ENCODE data around the gene PRR9.
A peak's percentile ranks its signal among the peaks of the same experiment; 100 is the strongest.
"Not testable (repeated sequence)": the region's sequence is repeated elsewhere in the genome, so short reads cannot be mapped to it uniquely, and the experiment has no call there.

PRR9 gene, protein sequence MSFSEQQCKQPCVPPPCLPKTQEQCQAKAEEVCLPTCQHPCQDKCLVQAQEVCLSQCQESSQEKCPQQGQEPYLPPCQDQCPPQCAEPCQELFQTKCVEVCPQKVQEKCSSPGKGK

DNA sequence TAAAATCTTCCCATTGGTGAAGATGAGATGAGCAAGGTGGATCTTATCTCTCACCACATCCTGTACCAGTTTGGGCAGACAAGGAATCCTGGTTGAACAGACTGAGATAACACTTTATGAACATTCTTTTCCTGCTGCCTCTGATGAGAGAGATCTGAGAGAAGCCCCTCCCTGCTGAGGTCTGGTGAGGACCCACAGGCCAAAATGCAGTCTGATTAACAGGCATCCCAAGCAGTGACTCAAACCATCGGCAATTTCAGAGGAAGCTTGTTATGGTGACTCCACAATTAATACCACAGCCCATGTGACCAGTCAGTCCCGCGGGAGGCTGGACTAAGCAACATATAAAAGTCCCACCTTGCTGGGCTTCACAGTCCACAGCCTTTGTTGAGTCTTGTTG, at the start of gene PRR9:
PRR9 (plus strand) TSS at position 373 of the 400 bp plus-strand sequence. CDS start 561 bp downstream, outside the sequence.
- DNase-seq: no peak

DNA sequence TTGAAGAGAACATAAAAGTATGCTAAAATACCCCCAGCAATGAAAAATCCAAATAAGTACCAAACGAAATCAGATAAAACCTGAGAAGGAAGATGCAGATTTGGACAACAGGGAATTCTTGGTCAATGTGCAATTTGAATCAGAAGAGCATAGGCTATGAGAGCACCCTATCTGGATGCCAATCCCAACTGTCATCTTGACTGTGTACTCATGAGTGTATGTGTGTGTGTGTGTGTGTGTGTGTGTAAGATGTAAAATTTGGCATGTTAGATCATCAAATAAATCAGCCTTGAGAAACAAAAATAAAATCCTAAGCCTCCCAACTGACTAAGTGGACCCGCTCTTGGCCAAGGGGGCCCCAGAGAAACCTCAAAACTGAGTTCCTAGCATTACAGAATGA, 48.7 kb upstream of the PRR9 start:
- DNase-seq: no peak

DNA sequence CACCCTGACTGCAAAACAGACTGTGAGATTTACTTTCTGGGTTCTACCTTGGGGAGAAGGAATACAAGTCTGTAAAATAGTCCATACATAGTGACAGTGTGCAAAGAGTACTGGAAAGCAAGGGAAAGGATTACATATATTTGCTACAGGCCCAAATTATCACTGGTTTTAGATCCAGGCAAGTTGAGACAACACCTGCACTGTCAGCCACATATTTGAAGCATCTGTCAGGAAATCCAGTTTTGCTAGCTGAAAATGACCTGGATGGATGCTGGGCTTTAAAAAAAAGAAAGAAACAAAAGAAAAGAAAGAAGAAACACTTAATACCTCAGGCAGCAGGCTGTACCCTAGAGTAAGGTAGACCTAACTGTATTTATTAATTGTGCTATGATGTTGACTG, 42.8 kb upstream of the PRR9 start:
- no peak for DNase-seq

DNA sequence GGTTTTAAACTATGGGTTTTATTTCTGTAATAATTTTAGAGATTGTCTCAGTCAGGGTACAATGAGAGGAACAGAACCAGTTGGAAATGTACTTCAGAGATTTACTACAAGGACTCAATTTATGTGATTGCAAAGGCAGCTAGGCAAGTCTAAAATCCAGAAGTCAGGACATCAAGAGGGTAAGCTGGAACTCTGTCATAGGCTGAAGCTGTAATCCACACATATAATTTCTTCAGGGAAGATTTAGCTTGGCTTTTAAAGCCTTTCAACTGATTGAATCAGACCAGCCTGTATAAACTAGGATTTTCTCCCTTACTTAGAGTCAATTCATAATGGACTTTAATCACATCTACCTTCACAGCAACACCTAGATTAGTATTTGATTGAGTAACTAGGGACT, 38.5 kb upstream of the PRR9 start:
- DNase-seq: no peak

DNA sequence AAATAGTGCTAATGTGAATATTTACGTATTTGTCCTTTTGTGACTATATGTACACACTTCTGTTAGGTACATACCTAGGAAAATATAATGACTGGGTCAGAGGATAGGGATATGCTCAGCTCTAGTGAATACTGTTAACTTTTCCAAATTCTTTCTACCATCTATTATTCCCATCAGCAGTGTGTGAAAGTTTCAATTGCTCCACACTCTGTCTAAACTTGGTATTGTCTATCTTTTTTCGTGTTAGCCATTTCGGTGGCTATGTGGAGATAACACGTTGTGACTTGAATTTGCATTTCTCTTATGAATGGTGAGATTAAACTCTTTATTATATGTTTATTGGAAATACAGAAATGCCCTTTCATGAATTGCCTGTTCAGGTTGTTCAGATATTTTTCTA, 36.8 kb upstream of the PRR9 start:
- no peak for DNase-seq

DNA sequence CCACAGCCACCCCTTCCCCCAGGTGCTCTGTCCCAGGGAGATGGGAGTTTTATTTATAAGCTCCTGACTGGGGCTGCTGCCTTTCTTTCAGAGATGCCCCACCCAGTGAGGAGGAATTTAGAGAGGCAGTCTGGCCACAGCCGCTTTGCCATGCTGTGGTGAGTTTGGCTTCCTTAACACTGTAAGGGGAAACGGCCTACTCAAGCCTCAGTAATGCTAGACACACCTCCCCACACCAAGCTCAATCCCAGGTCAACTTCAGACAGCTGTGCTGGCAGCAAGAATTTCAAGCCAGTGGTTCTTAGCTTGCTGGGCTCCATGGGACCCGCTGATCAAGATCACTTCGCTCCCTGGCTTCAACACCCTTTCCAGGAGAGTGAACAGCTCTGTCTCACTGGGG, 29.1 kb upstream of the PRR9 start:
- not testable (repeated sequence) for DNase-seq

DNA sequence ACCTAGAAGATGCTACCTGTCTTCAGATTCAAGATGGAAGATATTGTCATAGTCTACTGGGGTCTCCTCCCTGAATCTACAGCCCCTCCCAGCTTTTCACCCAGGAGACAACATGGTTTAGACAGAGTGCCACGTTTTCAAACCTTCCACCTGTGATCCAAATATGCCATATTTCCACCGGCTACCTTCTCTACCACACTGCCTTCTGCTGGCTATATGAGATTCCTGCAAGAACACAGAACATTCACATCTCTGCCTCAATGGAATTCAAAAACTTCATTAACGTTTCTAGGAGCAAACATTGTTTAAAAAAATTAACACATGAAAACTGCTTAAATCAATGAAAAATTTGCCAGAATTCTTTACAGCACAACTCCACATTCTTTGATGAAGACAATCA, 27.0 kb upstream of the PRR9 start:
- DNase-seq: no peak

DNA sequence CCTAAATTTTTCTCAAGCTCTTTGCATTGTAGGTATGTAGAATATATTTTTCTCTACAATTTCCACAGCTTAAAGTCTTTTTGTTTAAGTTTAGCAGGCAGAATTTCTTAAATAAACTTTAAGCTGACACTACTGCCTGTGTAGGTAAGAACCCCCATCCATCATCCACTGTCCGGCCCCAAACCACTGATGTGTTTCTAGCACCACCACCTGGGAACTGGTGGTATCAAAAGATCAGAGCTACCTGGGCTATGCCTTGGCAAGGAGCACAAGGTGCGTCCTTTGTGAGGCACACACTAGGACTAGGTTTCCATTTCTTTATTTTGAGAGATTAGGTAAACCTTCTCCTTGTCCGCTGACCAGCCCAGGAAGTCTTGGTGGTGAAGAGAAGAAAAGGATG, 24.7 kb upstream of the PRR9 start:
- DNase-seq: no peak

DNA sequence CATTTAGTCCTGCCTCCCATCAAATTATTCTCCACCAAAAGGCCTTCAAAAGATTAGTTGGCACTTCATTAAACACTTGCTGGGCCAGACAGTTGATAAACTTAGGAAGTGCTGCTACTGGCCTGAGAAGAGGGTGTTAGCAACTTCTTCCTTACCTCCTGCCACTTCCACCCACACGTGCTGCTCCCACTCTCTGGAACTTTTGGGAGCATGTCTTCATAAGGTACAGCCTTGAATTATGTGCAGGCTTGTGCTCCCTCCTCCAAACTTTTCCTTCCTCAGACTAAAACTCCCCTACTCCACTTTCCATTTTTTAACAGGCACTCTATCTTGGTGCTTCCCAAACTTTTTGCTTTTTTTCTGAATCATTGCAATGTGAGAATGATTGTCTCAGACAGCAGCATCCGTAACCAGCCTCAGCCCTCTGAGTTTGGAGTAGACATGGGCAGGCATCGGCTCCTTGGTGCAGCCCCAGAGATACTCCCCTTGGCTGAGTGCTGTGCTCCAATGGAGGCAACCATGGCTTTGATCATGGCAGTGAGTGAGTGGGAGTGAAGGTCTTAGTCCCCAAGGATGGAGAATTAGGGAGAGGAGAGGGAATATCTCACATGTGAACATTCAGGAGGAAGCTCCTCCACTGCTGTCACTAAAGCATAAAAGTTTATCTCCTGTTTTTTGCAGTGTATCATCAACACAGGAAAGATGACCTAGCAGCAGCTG, 22.9 kb upstream of the PRR9 start:
- no peak for DNase-seq

DNA sequence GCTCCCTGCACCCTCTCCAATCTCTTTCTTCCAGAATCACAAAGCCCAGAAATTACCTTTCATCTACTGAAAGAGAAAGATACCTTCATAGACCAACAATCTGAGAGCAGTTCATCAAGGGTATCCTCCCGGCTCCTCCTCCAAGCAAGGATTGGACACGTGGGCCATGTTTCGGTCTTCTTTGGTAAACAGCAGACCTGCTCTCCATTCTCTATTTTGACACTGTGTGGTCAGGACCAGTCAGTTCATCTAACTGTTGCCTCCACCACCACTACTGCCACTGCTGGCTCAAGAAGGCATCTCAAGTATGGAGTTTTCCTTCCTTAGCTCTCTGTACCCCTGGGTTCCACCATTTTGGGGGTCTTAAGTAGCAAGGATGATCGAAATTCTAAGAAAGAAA, 22.2 kb upstream of the PRR9 start:
- DNase-seq: no peak

DNA sequence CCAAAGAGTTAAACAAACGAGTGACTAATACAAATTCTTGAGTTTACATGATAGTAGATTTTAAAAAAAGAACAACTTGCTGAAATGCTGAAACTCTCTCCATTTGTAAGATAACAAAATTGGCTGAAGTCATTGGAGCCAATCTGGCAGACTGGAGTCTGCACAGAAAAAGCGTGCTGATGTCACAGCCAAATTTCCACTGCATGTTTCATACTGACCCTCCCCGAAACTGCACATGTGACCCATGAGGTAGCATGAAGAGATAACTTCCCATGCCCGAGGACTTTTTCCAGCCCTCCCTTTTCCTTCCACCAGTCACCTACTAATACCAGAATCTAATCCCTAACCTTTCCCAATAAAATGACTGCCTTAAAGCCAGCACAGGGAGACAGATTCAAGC, 15.4 kb upstream of the PRR9 start:
- no peak for DNase-seq

DNA sequence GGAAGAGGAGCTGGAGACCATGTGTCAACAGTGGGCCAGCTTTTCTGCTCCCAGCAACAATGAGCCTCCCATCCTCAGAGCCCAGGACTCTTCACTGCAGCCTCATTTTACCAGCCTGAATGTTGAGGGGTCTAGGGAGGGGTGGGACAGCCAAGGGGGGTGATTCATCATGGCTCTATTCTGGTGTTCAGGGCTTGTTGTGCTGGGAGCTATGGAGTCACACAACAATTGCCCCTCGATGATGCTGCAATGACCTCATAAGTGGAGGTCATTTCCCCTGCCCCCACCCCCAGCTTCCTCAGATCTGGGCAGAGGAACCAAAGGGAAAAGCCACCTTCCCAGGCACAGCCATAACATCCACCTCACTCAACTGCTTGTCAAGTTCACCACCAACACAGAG, 14.3 kb upstream of the PRR9 start, which contains the start of gene LELP1:
LELP1 (plus strand) TSS at position 301 of the 400 bp plus-strand sequence. CDS start 1,278 bp downstream, outside the sequence.
- DNase-seq: no peak

DNA sequence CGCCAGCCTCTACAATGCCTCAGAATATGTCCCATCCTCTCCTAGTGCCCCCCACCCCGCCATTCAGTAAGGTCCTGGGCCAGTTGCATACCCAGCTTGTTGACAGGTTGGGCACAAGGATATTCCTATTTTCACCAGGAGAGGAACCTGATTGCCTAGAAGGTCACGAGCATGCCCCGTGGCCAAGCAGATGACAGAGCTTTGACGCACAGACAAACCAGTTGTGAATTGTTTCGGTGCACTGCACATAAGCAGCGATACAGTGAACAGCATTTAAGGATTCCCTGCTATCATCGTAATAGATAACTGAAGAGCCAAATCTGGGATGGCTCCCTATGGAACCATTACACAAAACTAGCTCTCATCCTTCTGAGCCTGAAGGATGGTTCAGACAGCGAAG, 10.8 kb upstream of the PRR9 start:
- no peak for DNase-seq

DNA sequence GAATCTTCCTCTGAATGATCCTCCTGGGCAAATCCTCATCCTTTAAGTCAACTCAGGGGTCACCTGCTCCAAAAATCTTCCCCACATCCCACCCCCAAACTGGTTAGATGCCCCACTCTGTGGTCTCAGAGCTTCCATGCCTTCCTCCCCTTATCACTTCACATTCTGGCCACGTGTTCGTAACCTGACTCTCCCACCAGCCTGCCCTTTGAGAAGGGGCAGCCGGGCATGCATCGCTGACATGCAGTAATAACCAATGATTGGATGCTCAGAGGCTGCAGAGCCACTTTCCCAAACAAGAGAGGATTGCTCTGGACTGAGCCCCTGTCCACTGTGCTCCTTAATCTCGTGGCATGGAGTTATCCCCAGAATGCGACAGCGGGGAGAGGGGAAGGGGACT, 7.2 kb upstream of the PRR9 start:
- DNase-seq: no peak

DNA sequence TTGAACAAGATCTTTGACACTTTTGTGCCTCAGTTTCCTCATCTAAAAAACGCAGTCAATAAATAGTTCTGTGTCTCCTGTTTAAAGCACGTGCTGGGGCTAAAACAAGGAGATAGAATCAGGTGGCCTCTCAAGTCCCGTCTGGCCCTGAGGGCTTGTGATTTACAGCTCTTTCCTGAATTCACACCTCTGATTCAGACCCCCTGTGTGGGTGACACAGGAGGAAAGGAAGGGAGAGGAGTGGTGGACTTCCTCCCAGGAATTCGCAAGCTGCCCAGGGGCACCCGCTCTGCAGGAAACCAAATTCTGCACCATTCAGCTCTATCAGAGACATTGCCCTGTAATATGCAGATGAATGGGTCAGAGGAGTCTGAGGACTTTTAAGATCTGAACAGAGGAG, 5.2 kb upstream of the PRR9 start:
- no peak for DNase-seq

DNA sequence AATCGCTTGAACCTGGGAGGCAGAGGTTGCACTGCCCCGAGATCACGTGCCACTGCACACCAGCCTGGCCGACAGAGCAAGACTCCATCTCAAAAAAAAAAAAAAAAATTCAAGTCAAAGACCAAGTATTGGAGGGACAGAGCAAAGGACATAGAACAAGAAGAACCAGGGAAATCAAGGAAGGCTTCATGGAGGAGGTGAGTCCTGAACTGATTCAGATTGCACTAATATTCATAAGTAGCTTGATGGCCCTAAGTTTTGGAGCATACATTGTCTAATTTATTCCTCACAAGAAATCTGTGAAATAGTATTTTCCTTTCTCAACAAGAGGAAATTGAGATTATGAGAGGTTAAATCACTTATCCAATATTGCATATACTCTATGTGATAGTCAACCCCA, 3.9 kb upstream of the PRR9 start:
- DNase-seq: no peak

DNA sequence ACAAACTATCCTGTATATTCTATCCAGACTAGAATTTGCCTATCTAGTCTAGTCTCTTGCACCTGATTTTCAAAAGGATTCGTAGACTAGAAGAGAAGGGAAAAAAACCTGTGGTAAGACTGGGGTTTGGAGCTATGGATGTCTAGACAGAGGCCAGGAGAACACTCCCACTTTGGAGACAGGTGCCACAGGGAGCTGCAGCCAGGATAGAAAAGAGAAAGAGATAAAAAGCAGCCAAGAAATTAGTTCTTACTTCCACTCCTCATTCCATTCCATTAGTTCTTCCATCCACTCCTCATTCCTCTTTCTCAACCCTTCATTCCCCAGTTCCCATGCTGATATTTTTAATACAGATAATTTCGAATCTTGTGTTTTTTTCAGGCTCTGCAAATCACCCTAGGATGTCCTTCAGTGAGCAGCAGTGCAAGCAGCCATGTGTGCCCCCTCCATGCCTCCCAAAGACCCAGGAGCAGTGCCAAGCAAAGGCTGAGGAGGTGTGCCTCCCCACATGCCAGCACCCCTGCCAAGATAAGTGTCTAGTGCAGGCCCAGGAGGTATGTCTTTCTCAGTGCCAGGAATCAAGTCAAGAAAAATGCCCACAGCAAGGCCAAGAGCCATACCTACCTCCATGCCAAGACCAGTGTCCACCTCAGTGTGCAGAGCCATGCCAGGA, 496 bp downstream of the PRR9 start:
- DNase-seq: no peak

DNA sequence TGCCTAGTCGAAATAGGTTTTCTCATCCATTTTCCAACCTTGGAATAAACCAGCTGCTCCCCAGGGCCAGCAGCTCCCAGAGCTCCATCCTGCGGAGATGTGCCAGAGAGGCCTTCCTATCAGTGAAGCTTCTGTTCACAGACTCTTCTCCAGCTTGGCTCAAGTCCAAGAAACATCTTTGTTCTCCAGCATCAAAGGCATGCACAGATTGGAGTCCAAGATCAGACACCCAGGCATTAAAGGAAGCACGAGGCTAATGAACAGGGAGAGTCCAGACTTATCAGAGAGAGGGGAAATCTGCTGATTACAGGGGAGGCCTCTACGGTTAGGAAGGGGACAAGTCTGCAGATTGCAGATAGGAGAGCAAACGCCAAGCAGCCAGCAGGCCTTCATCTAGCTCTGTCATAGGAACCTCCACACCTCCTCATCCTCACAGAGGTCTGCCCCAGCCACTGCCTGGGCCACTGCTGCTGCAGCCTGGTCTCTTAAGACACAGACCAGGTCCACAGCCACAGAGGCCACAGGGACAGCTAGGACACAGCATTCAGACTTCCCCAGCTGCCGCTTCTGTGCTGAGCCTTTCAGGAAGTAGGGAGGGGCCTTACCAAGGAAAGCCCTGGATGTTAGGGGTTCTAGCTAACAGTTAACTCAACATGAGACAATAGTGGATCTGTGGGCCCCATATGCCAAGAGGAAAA, 3.4 kb downstream of the PRR9 start:
- no peak for DNase-seq

DNA sequence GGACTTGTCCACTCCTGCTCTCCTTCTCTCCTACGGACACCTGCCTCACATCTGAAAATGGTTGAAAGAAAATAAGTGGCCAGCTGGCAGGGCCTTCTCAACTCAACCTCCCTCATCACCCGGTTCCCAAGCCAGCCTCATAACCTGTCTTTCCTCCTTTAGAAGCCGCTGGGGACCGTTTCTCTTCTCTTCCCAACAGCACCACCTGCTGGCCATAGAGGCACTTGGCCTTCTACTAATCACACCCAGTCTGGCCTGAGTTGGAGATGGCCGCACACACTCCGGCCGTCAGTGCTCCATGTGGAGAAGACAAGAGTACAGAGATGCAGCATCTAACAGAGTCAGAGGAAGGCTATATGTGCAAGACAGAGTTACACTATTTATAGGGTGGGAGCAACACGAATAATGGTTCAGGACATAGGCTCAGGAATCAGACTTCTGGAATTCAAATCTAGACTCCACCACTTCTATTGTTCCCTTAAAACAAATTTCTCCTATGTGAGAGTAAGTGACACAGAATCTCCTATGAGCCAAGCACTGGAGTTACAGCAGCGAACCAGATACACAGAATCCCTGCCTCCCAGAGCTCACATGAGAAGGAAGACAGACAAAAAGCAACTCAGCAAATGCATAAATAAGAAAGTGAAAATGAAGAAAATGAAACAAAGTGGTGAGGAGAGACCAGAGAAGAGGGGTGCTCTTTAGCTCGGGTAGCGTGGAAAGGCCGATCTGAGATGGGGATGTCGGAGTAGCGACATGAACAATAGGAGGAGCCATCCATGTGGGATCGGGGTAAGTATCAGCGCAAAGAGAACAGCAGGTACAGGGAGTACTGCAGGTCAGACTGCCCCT, 5.9 kb downstream of the PRR9 start:
- DNase-seq: peak; percentile 46

DNA sequence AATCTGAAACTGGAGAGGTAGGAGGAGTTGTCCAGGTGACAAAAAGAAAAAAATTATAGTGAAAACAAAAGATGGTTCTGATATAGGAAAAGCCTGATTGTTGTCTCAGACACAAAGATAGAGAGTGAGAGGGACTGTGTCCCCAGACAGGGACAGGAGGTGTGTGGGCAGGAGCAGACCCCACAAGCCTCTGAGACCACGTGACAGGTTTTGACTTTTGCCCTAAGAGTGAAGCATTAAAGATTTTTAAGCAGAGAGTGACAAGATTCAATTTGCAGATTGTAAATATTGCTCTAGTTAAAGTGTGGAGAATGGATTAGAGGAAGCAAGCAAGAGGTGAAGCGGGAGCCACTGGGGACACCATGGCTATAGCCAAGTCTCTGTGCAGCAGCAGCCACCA, 10.4 kb downstream of the PRR9 start:
- DNase-seq: no peak

DNA sequence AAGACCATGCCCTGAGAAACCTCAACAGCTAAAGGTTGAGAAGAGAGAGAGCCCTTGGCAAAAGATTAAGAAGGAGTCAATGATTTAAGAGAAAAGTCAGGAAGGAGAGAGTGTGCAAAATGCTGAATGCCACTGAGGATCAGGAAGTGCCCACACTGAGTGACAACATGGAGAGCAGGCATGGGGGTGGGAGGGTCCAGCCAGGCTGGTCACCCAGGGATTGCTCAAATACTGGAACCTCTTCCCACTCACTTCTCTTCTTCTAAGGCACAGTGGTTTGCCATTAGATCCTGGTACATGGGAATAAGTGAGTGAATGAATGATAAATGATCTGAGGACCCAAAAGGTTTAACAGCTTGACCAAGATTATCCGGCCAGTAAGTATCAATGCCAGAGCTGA, 11.1 kb downstream of the PRR9 start:
- peak; percentile 66 for DNase-seq

DNA sequence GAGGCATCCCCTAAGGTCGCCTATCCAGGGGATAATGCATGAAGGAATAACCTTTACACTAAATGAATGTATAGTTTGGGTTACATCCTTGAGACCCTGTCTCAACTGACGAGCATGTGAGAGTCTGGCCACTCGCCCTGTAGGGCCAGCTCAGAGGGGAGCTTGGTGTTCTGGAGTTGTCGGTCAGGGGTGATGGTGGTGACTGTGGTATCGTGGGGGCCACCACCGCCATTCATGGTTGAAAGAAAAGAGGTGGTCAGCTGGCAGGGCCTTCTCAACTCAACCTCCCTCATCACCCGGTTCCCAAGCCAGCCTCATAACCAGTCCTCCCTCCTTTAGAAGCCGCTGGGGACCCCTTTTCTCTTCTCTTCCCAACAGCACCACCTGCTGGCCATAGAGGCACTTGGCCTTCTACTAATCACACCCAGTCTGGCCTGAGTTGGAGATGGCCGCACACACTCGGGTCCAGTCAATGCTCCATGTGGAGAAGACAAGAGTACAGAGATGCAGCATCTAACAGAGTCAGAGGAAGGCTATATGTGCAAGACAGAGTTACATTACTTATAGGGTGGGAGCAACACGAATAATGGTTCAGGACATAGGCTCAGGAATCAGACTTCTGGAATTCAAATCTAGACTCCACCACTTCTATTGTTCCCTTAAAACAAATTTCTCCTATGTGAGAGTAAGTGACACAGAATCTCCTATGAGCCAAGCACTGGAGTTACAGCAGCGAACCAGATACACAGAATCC, 11.9 kb downstream of the PRR9 start:
- DNase-seq: not testable (repeated sequence)

All from inflammatory macrophage treated with lipopolysaccharide for 4 hours (primary cell).